AG04449 (cell line): Measurements from ENCODE around the gene GCNT2.
"Not testable (repeated sequence)": the region's sequence is repeated elsewhere in the genome, so short reads cannot be mapped to it uniquely, and the experiment has no call there.

Experiments
- CTCF ChIA-PET: fragments of 350-600 bp; formaldehyde crosslinking; extraction: SDS; loops from one replicate; lab custom pipeline; 2021; ENCODE audit warnings: antibody characterized with exemption; lab: Yijun Ruan, JAX
- POLR2A ChIA-PET: fragments of 400-600, 350-600 bp; formaldehyde crosslinking; extraction: SDS; loops from one replicate; lab custom pipeline; 2020; ENCODE audit warnings: antibody characterized with exemption, inconsistent platforms; lab: Yijun Ruan, JAX
- DNase-seq: peaks from one replicate; pipeline ENCODE4 v3.0.0-alpha.2; 2010; ENCODE audit warnings: low read depth, low spot score
- H3K4me3 ChIP-seq: 2 replicates; pipeline ENCODE4 v1.5.1; 2011; ENCODE audit warnings: low read depth, mild to moderate bottlenecking, control low read depth, low read length
- CTCF ChIP-seq: IDR thresholded peaks from one replicate; pipeline ENCODE4 v1.5.1; 2011; ENCODE audit warnings: mild to moderate bottlenecking, moderate library complexity, low read length, control low read depth, inconsistent platforms; ENCODE audit not compliant: insufficient read depth; ENCODE audit errors: missing control alignments

The GCNT2 gene

GRCh38 chr6:10482636-10483257, 38.4 kb upstream of the GCNT2 start:
- no peak overlapping the region for H3K4me3 ChIP-seq
- ChIA-PET POLR2A (no interaction called here), CTCF (interaction anchor here (1.1 to 5.4 kb wide), 2 partner anchors 18 to 1093 kb away, joined by 3 to 35 read pairs; no protein-coding TSS in a partner anchor)
- no peak for DNase-seq
- TF ChIP-seq CTCF = no peak

- POLR2A ChIA-PET = no interaction called here
- no peak for DNase-seq
- H3K4me3 ChIP-seq = no peak overlapping the region
- no peak for TF ChIP-seq CTCF
- CTCF ChIA-PET = no interaction called here
These were observed 36.2 kb upstream of the GCNT2 start for GRCh38 chr6:10484912-10485311.

GRCh38 chr6:10485406-10485805, 35.7 kb upstream of the GCNT2 start:
- CTCF ChIA-PET = no interaction called here
- TF ChIP-seq CTCF = no peak
- POLR2A ChIA-PET = no interaction called here
- H3K4me3 ChIP-seq = no peak overlapping the region
- no peak for DNase-seq

GRCh38 chr6:10486215-10486614, 34.9 kb upstream of the GCNT2 start:
- CTCF ChIA-PET = interaction anchor here (2.1 kb wide), 1 partner anchor 7 kb away, joined by 9 read pairs; no protein-coding TSS in a partner anchor
- no peak overlapping the region for H3K4me3 ChIP-seq
- TF ChIP-seq CTCF = no peak
- POLR2A ChIA-PET = no interaction called here
- DNase-seq = no peak

- POLR2A ChIA-PET, DNase-seq, H3K4me3 ChIP-seq: not testable (repeated sequence)
- CTCF ChIA-PET = interaction anchor here (2.1 kb wide), 1 partner anchor 8 kb away, joined by 9 read pairs; no protein-coding TSS in a partner anchor
These were observed 34.1 kb upstream of the GCNT2 start for GRCh38 chr6:10486944-10487588.

GRCh38 chr6:10487668-10488327, 33.4 kb upstream of the GCNT2 start:
- CTCF ChIA-PET = interaction anchor here (2.1 kb wide), 1 partner anchor 9 kb away, joined by 9 read pairs; no protein-coding TSS in a partner anchor
- DNase-seq = no peak
- no peak overlapping the region for H3K4me3 ChIP-seq
- TF ChIP-seq CTCF = no peak
- POLR2A ChIA-PET = no interaction called here
